IPS-NIHi7 (cell line): ENCODE measurements around the gene BLMH.

Experiments
- DNase-seq: peaks from one replicate; pipeline ENCODE4 v3.0.0; 2012; ENCODE audit warnings: mixed read lengths; ENCODE audit errors: extremely low spot score

Gene BLMH

GRCh38 chr17:30291543-30292285 is at the start of gene BLMH:
Gene BLMH (minus strand): TSS chr17:30291944. CDS start chr17:30291819, 125 bp downstream.
- peak; percentile 96 for DNase-seq

DNA sequence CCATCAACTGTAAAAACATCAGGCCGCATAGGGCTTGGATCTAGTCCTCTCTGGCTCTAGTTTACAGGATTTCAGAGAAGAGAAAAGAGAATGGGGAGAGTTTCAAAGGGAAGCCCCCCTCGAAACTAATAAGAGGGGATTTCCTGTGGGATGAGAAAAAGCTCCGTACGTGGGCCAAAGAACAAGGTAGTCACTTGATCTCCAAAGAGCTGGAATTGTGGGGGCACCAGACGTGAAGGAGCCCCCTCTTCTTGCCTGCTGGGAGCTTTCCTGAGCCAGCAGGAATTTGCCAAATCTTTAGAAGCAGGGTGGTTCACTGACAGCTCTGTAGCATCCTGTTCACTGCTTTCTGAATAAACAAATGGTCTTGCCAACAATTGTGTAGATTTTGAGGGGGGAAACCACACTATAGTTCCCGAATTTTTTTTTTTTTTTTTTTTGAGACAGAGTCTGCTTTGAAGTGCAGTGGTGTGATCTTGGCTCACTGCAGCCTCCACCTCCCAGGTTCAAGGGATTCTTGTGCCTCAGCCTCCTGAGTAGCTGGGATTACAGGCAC is 49.1 kb upstream of the BLMH start:
- DNase-seq: no peak

DNA sequence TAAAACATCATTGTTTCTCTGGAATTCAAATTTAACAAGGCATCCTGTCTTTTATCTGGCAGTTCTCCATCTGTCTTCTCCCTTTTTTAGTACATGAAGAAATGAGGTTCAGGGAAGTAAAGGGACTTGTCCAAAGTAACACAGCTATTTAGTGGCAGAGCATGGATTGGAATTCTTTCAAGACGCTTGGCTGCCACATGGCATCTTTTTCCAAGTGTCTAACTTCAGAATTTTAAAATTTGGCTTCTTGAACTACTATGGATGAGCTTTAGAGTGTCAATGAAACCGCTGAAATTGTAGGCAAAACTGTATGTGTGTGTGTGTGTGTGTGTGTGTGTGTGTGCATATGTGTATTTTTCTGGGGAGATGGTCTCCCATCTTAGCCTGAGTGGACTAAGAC is 47.3 kb upstream of the BLMH start:
- no peak for DNase-seq

DNA sequence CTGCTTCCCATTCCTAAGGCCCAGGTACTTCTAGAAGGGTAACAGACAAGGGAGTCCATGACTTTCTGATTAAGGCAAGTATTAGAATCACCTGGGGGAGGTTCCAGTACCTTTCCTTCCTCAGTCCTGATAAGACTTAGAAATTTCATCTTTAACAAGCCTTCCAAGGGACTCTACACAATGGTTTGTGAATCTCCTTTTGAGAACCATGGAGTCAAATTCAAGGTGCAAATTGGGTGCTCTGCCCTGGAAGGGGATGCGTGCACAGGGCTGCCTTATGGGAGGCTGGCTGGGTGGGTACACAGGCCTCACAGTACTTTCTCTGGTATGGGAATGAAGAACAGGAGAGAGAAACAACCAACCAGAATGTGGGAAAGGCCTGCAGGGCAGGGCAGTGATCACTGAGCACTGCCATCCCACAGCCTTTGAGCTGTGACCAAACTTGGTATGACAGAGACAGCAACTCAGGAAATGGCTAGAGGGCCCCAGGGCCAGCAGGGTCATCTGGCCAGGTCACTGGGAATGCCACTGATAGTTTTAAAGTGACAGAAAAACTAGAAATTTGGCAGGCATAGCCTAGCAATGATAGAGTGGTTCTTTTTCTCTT is 45.8 kb upstream of the BLMH start:
- no peak for DNase-seq

GRCh38 chr17:30336369-30337171 is 44.8 kb upstream of the BLMH start:
- DNase-seq: peak; percentile 60

- DNase-seq: no peak
Observed at GRCh38 chr17:30334421-30334820, 42.7 kb upstream of the BLMH start.

DNA sequence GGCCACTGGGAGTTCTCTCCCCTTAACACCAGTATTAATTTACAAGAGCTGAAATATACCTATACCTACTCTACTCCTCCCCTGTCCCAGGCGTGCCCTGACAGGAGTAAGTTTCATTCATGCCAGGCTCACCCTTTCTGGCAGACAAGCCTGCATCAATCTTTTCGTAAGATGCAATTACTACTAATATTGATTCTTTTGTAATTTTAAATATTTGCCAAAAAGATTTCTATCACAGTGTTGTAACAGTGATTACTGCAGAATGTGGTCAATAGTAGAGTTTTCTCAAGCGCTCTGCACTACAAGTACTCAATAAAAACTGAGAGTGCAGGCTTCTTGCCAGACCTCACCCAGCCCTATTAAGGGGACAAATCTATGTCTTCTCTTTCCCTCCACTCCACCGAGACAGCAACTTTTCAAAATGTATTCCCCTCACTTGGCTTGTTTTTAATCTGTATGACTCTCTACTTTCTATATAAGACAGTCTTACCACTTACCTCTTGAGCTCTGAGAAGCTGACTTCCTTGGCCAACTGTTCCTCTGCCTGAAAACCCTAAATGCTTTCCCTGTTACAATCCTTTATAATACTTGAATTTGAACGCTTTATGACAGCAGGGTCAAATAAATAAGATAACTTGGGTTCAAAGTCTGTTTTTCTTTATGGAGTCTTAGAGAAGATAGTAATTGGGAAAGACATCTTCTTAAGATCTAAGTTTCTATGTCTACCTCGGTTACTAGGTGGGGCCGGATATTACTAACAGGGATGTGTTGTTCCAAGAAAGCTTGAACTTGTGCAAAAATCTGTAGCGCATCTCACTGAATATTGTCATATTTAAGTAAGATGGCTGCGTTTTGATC is 42.0 kb upstream of the BLMH start, which contains the start of gene TMIGD1:
TMIGD1 (minus strand) TSS at position 555 of the 858 bp plus-strand sequence. CDS start 1,924 bp downstream, outside the sequence.
- no peak for DNase-seq

DNA sequence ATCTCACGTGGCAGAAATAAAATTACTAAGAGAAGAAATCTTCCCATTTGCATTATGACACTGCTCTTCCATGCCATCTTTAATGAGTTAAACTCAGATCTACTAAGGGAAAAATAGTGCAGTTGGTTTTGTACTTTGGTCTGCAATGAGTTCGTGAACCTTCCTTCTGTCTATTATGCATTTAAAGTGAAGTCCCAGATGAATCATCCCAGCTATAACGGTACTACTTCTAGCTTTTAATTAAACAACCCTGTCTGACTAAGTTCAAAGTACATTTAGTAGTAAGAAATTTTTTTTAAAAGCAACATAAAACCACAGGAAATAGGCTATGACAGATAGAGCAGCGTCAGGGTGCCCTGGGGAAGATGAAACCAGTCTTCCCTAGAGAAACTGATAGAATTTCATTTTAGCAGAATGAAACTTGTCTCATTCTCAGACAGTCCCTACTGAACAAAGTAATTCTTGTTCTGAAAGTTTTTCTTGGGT is 40.4 kb upstream of the BLMH start:
- DNase-seq: no peak

DNA sequence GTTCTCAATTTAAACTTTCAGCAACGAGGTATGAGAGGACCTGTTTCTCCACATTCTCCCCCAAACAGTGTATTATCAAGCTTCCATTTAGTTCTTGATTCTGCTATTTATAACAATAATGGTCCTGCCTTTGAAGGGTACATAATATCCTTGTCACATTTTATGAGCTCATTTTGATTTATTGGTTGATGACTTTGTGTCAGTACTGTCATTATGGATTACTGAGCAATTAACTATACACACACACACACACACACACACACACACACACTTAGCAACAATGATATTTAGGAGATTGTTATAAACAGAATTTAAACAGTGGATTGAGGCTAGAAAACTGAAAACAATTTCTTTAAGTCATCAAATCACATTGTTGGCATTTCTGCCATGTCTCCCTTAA is 35.1 kb upstream of the BLMH start:
- DNase-seq: no peak

- no peak for DNase-seq
Observed at GRCh38 chr17:30324723-30325122, 33.0 kb upstream of the BLMH start.

- DNase-seq: no peak
Observed at GRCh38 chr17:30323895-30324319, 32.2 kb upstream of the BLMH start.

GRCh38 chr17:30323262-30323894 is 31.6 kb upstream of the BLMH start:
- no peak for DNase-seq

DNA sequence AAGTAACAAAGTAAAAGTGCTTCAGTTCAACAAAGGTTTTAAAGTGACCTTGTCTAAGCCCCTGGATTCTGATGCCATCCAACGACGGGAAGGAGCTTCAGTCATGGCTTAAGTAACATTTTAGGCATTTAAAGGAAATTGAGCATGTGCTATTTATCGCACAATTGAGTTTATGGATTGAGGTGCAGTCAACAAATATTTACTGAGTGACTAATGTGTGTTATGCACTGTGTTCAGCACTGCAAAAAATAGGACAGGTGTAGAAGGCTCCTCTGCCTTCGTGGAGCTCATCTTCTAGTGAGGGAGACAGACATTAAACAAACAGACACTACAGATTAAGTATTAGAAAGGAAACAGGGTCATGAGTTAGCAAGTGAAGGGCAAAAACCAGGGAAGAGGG is 29.6 kb upstream of the BLMH start:
- no peak for DNase-seq

DNA sequence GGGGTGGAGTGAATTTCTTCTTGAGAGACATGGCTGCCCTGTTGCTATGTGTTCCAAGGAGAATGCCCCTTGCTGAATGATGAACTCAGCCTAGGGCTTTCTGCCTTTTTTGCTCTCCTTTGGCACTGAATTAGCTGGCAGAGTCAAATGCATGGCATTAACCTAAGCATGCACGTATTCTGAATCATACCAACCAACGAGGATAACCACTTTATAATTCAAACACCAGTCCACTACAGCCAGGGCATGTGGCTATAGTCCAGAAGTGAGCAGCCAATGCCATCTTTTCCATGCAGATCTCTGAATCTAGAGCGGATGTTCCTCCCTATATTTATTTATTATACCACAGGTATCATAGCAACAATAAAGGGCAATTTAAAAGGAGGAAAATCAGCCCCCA is 26.4 kb upstream of the BLMH start:
- no peak for DNase-seq

DNA sequence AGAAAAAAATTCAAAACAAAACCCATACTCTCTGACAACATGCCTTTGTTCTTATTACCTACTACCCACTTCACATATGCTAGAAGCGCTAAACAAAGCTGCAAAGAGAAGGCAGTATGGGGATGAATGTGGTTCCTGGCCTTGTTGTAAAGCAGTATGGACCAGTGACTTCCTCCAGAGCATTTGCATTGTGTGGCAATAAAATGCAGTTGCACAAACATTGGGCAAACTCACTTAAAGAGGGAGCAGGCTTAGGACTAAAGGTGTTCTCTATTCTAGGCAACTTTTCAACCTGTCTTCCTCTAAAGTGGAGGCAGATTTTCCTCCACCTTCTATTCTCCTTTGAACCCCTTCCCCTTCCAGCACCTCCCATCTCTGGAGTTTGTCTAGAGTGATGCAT is 25.0 kb upstream of the BLMH start:
- DNase-seq: no peak

- DNase-seq: no peak
Observed at GRCh38 chr17:30315106-30315505, 23.4 kb upstream of the BLMH start.

- no peak for DNase-seq
Observed at GRCh38 chr17:30314474-30314873, 22.7 kb upstream of the BLMH start.

- no peak for DNase-seq
Observed at GRCh38 chr17:30312226-30312625, 20.5 kb upstream of the BLMH start.

GRCh38 chr17:30310562-30310961 is 18.8 kb upstream of the BLMH start:
- DNase-seq: no peak

GRCh38 chr17:30309591-30309990 is 17.8 kb upstream of the BLMH start:
- no peak for DNase-seq

DNA sequence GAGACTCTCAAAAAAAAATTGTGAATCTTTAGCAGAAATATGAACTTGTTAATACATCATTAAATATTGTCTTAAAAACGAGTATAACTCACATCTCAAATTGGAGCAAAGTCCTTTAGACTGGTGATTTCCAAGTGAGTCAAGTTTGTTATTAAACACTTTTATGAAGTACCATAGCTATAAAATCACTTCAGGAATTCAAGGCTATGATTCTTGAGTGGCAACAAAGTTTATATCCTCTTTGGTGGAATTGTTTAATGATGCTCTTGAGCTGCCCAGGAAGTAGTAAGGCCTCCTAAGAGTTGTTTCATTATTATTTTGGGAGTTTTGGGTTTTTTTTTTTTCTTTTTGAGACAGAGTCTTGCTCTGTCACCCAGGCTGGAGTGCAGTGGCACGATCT is 16.7 kb upstream of the BLMH start:
- no peak for DNase-seq
